K562 (cell line): ENCODE results near the gene ZNF324B. TPM values are rescaled to one million over a fixed set of nuclear protein-coding genes. Genes with fewer than 3 reads are reported as not detected.

Experiments
- BCL6 ChIP-seq: fragments of 250-450 bp; sonication (Bioruptor Pico); IDR thresholded peaks from 2 replicates; pipeline ENCODE4 v1.4.0; 2020
- BCLAF1 ChIP-seq, 2 experiments: fragments of 450-650 bp in 1 of 2; IDR thresholded peaks; 2 replicates each; pipeline ENCODE4 v1.6.1; 2011 to 2017; ENCODE audit warnings: low read depth in 2 of 2, antibody characterized with exemption in 1 of 2, borderline replicate concordance in 1 of 2, low read length in 1 of 2, mild to moderate bottlenecking in 1 of 2, mixed read lengths in 1 of 2; ENCODE audit not compliant: control insufficient read depth in 1 of 2
- CTBP1 ChIP-seq: fragments of 450-650 bp; IDR thresholded peaks from 2 replicates; pipeline ENCODE4 v1.6.1; 2016; ENCODE audit warnings: borderline replicate concordance
- CXXC5 ChIP-seq: fragments of 250-450 bp; sonication (Bioruptor Pico); IDR thresholded peaks from 2 replicates; pipeline ENCODE4 v1.8.0; 2022; ENCODE audit warnings: inconsistent platforms, mild to moderate bottlenecking, moderate library complexity
- ELF1 ChIP-seq: fragments of 200-800 bp; sonication (Bioruptor generic); IDR thresholded peaks from 2 replicates; pipeline ENCODE4 v1.6.1; 2016; ENCODE audit warnings: missing genetic modification characterization, missing compliant biosample characterization
- FOXA1 ChIP-seq: fragments of 450-650 bp; IDR thresholded peaks from 2 replicates; pipeline ENCODE4 v1.6.1; 2016; ENCODE audit warnings: mild to moderate bottlenecking, borderline replicate concordance
- HNRNPL ChIP-seq: fragments of 200-400 bp; formaldehyde crosslinking; IDR thresholded peaks from 2 replicates; pipeline ENCODE4 v1.6.1; 2017; ENCODE audit warnings: low read depth, mild to moderate bottlenecking, low read length
- JUND ChIP-seq, 2 experiments: IDR thresholded peaks; 2 replicates in 1 of 2; 3 replicates in 1 of 2; pipeline ENCODE4 v1.6.1; 2011; ENCODE audit warnings: borderline replicate concordance in 2 of 2, low read depth in 2 of 2, low read length in 2 of 2, improper control_type of control experiment in 1 of 2, missing biosample characterization in 1 of 2, missing genetic modification characterization in 1 of 2, missing genetic modification reagents in 1 of 2
- MAZ ChIP-seq, 2 experiments: fragments of 450-650 bp in 1 of 2; sonication (generic) in 1 of 2; formaldehyde crosslinking; IDR thresholded peaks in 1 of 2; conservative IDR thresholded peaks in 1 of 2; 2 replicates each; pipeline versions ENCODE4 v1.4.0 to v1.5.0; 2020; ENCODE audit warnings: mild to moderate bottlenecking in 1 of 2, missing genetic modification reagents in 1 of 2
- POLR2AphosphoS5 ChIP-seq: IDR thresholded peaks from 2 replicates; pipeline ENCODE4 v1.6.1; 2011; ENCODE audit warnings: mild to moderate bottlenecking, low read depth, low read length, moderate library complexity; ENCODE audit not compliant: control insufficient read depth, insufficient read depth
- POLR2B ChIP-seq: fragments of 450-650 bp; IDR thresholded peaks from 2 replicates; pipeline ENCODE4 v1.6.1; 2018; ENCODE audit warnings: low read depth; ENCODE audit not compliant: partially characterized antibody
- POU5F1 ChIP-seq: fragments of 150-350 bp; IDR thresholded peaks from 2 replicates; pipeline ENCODE4 v1.6.1; 2014; ENCODE audit warnings: borderline replicate concordance, low read length, low read depth, mild to moderate bottlenecking; ENCODE audit not compliant: partially characterized antibody
- PPARD ChIP-seq: fragments of 250-450 bp; sonication (Bioruptor Pico); IDR thresholded peaks from 2 replicates; pipeline ENCODE4 v1.8.0; 2022; ENCODE audit warnings: inconsistent platforms, mild to moderate bottlenecking, moderate library complexity
- PURB ChIP-seq: sonication (generic); formaldehyde crosslinking; IDR thresholded peaks from 2 replicates; pipeline ENCODE4 v1.9.0; 2021; ENCODE audit warnings: low read depth, mild to moderate bottlenecking, missing genetic modification reagents
- RBFOX2 ChIP-seq: fragments of 200-400 bp; formaldehyde crosslinking; IDR thresholded peaks from 2 replicates; pipeline ENCODE4 v1.6.1; 2017; ENCODE audit warnings: low read depth, mild to moderate bottlenecking, low read length, moderate library complexity
- RBM14 ChIP-seq: fragments of 200-400 bp; formaldehyde crosslinking; IDR thresholded peaks from 2 replicates; pipeline ENCODE4 v1.6.1; 2018; ENCODE audit warnings: low read depth, mild to moderate bottlenecking, low read length, moderate library complexity, borderline replicate concordance; ENCODE audit not compliant: insufficient read depth
- RUNX1 ChIP-seq: sonication (generic); IDR thresholded peaks from 2 replicates; pipeline ENCODE4 v1.6.1; 2016; ENCODE audit warnings: antibody characterized with exemption, low read depth
- U2AF2 ChIP-seq: fragments of 200-400 bp; formaldehyde crosslinking; optimal IDR thresholded peaks from 2 replicates; pipeline ENCODE3; 2017; ENCODE audit warnings: low read depth, mild to moderate bottlenecking, low read length
- WHSC1 ChIP-seq: IDR thresholded peaks from one replicate; pipeline ENCODE4 v1.6.1; 2012; ENCODE audit warnings: low read length, control low read depth, inconsistent platforms
- ZNF140 ChIP-seq: fragments of 250-450 bp; sonication (Bioruptor Pico); IDR thresholded peaks from 2 replicates; pipeline ENCODE4 v1.8.0; 2021; ENCODE audit warnings: moderate library complexity, mild to moderate bottlenecking, inconsistent platforms
- ZNF282 ChIP-seq: sonication (generic); formaldehyde crosslinking; IDR thresholded peaks from 2 replicates; pipeline ENCODE4 v1.8.1; 2023; ENCODE audit warnings: missing genetic modification reagents
- ZNF76 ChIP-seq: fragments of 250-450 bp; sonication (Bioruptor Pico); IDR thresholded peaks from 2 replicates; pipeline ENCODE4 v1.4.0; 2020; ENCODE audit warnings: mild to moderate bottlenecking, moderate library complexity, borderline replicate concordance
- polyA plus RNA-seq, 8 experiments: library from polyadenylated mRNA; depleted of rRNA in 4 of 8; stranded (reverse) in 5 of 8; unstranded in 3 of 8; fragments of >200 nt; fragmentation: Nextera tagmentation in 2 of 8; fragmentation: Illumina TruSeq in 1 of 8; extraction: Ambion mirVana in 2 of 8; extraction: Trizol in 1 of 8; gene quantifications; 2 replicates each; pipeline versions ENCODE4 v1.2.1 to v1.2.3, GENCODE V29; 2011 to 2014; ENCODE audit warnings: inconsistent platforms in 1 of 8, missing spikeins in 1 of 8
- total RNA-seq, 7 experiments: library from RNA; depleted of rRNA in 6 of 7; stranded (reverse); fragments of >200 nt in 6 of 7; fragmentation: Illumina TruSeq in 2 of 7; extraction: Trizol in 2 of 7; gene quantifications; 2 replicates each; pipeline versions ENCODE4 v1.2.1 to v1.2.3, GENCODE V29; 2011 to 2021; ENCODE audit warnings: low replicate concordance in 1 of 7
- TF ChIP-seq, protein P1 (sequence below): fragments of 250-450 bp; sonication (Bioruptor Pico); IDR thresholded peaks from 2 replicates; pipeline ENCODE4 v1.4.0; 2020; ENCODE audit warnings: mild to moderate bottlenecking

Gene ZNF324B
- total and polyA plus RNA-seq, 9 of the 15 experiments (the other 6 are each of a cell fraction or from before 2014, with no cell fraction given): 0.20 to 13.5 (median 5.7) TPM

DNA sequence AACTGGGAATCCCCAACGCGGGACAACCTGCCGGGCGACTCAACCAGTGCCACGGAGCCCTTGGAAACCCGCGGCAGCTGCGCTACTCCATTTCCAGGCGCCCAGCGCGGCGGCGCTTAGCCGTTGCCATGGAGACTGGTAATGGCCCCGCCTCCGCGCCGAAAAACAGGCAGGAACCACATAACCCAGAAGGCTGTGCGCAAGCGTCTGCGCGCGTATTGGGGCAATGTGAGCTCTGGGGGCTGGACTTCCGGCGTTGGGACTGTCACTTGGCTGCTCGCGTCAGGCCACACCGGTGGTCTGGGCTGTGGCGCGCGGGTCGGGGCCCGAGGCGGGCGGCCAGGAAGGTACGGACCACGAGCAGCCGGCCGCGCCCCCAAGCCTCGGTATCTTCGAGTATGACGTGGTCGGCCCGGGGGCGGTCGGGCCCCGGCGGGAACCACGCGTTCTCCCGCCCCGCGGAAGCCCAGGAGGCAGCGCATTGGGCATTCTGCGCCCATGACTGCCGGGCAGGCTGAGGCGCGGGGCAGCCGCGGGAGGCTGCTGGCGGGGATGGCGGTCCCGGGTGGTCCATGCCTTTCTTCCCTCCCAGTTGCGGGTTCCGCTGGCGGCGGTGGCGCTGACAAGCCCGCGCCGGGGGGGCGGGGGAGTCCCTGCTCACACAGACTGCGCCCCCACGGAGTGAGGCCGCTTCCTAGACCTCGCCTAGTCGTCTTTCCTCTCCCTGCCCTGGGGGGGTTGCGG lies at the start of gene ZNF324B (continued):
- TF ChIP-seq WHSC1 (no peak), BCL6 (CRISPR knock-in tag) (no peak), RBM14 (0 out of 2 replicates have a peak, but pooled peaks have one; percentile 44), PURB (no peak), ZNF140 (no peak), U2AF2 (no peak), RBFOX2 (peak; percentile 89), HNRNPL (0 out of 2 replicates have a peak, but pooled peaks have one; percentile 28), POU5F1 (no peak), BCLAF1 (IDR thresholded peaks at IDR 0.05; ENCODE audit: borderline replicate concordance in 1 of 2, control insufficient read depth in 1 of 2, low read depth in 2 of 2, low read length in 1 of 2) (no peak), MAZ (CRISPR knock-in tag; conservative IDR thresholded peaks at IDR 0.05 in 1 of 2, IDR thresholded peaks at IDR 0.05 in 1 of 2) (peak in 1 of 2 experiments; percentile 64; a peak in 2 of 4 replicates), FOXA1 (no peak), JUND (IDR thresholded peaks at IDR 0.05; ENCODE audit: borderline replicate concordance, low read depth, low read length) (peak; percentile 14; the same call in 1 of the 2 replicates), JUND (tag; IDR thresholded peaks at IDR 0.05; ENCODE audit: borderline replicate concordance, low read depth, low read length) (no peak; the same call in 2 of the 3 replicates), PPARD (CRISPR knock-in tag) (no peak), CXXC5 (CRISPR knock-in tag) (peak; percentile 58), POLR2AphosphoS5 (no peak), RUNX1 (peak; percentile 52; the same call in 1 of the 2 replicates), ELF1 (tag) (no peak), POLR2B (peak; percentile 52), CTBP1 (peak; percentile 59), ZNF76 (CRISPR knock-in tag) (no peak), ZNF282 (no peak)
- TF ChIP-seq, protein P1, sequence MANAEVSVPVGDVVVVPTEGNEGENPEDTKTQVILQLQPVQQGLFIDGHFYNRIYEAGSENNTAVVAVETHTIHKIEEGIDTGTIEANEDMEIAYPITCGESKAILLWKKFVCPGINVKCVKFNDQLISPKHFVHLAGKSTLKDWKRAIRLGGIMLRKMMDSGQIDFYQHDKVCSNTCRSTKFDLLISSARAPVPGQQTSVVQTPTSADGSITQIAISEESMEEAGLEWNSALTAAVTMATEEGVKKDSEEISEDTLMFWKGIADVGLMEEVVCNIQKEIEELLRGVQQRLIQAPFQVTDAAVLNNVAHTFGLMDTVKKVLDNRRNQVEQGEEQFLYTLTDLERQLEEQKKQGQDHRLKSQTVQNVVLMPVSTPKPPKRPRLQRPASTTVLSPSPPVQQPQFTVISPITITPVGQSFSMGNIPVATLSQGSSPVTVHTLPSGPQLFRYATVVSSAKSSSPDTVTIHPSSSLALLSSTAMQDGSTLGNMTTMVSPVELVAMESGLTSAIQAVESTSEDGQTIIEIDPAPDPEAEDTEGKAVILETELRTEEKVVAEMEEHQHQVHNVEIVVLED (CRISPR knock-in tag): peak; percentile 4; the same call in 1 of the 2 replicates
